Stimulated activated CD8-positive, alpha-beta memory T cell treated with anti-CD3 and anti-CD28 coated beads, Interleukin-7, amount 100 ng/mL, for 48 hours (primary cell): Measurements from ENCODE around the gene EME2.

ENCODE experiments used
- DNase-seq, 2 donors: peaks; one replicate each; pipeline ENCODE4 v3.0.0-alpha.2; 2020; ENCODE audit warnings: low read depth in 1 of 2; ENCODE audit errors: extremely low read depth in 1 of 2

The EME2 gene

GRCh38 chr16:1766231-1766630, 6.4 kb upstream of the EME2 start:
- DNase-seq, result no peak

GRCh38 chr16:1766701-1767100, 5.9 kb upstream of the EME2 start:
- no peak for DNase-seq

DNA sequence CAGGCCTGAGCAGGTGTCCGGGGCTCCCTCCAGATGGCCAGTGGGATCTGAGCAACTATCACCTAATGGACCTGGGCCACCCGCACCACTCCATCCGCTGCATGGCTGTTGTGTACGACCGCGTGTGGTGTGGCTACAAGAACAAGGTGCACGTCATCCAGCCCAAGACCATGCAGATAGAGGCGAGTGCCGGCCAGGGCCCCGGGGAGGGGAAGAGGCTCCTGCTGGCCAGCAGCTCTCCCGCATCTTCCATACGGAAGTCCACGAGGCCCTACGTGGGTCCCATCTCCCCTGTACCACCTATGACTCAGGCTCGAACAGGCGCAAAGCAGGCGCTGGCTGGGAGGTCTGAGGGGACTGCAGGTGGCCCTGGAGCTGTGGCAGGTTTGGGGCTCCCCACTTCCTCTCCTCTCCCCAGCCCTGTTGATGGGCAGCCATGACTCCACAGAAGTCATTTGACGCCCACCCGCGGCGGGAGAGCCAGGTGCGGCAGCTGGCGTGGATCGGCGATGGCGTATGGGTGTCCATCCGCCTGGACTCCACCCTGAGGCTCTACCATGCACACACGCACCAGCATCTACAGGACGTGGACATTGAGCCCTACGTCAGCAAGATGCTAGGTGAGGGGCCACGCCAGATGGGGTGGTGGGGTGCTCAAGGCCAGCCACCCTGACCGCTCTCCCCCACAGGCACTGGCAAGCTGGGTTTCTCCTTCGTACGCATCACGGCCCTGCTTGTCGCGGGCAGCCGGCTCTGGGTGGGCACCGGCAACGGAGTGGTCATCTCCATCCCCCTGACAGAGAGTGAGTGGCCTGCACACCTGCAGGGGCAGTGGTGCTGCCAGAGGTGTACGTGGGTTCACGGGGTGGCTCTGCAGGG, 5.3 kb upstream of the EME2 start:
- DNase-seq, result no peak

DNA sequence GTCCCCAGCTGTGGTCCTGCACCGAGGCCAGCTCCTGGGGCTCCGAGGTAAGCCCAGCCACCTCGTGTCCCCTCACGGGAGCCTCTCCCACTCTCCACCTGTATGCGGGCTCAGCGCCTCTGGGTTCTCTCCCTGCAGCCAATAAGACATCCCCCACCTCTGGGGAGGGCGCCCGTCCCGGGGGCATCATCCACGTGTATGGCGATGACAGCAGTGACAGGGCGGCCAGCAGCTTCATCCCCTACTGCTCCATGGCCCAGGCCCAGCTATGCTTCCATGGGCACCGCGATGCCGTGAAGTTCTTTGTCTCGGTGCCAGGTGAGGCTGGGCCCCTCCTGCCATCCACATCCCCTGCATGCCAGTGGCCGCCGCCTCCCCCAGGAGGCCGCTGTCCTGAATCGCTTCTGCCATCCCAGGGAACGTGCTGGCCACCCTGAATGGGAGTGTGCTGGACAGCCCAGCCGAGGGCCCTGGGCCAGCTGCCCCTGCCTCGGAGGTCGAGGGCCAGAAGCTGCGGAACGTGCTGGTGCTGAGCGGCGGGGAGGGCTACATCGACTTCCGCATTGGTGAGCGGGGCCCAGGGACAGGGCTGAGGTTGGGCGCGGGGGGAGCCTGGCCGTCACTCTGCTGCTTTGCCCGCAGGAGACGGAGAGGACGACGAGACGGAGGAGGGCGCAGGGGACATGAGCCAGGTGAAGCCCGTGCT, 4.4 kb upstream of the EME2 start:
- no peak for DNase-seq

GRCh38 chr16:1768767-1769401, 3.7 kb upstream of the EME2 start:
- no peak for DNase-seq

DNA sequence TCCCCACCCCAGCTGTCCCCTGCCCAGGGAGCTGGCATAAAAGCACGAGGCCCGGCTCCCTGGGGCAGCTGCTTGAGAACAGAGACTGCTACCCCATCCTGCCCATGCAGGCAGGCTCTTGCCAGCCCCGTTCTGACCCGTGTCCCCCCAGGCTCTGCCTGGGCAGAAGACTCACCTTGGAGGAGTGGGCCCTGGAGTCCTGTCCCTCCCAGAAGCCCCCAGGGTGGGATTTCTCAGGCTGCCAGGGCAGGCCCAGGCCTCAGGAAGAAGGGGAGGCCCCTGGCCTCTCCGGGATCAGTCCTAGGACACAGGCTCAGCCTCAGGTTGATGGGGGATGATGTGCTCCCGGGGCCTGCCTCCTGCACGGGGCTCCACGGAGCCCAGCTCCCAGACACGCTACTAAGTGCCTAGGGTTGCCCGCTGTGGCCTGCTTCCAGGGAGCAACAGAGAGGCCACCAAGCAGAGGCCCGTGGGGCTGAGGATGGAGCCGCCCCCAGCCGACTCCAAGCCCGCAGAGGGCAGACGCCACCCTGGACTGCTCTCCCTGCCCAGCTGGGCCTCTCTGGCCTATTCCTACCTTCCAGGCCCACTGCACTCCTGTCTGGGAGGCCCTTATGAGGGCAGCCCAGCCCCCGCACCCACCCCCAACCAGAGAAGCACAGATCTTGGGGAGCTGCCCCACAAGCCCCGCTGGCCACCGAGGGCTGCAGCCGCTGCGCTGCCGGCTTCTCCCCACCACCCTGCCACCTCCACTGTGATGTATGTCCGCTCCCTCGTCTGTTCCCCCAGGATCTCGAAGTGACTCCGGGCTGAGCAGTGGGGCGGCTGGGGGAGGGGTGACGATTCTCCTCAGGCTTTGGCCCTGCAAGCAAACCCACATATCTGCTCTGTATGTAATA, 3.0 kb upstream of the EME2 start:
- no peak for DNase-seq

GRCh38 chr16:1770328-1771187, 2.1 kb upstream of the EME2 start:
- no peak for DNase-seq

GRCh38 chr16:1771188-1771863, 1.3 kb upstream of the EME2 start, which contains the start of gene NME3:
TSS of gene NME3 (minus strand) at chr16:1771543. CDS start at chr16:1771534, 9 bp downstream.
- DNase-seq, result peak; percentile 59 to 61

- no peak for DNase-seq
These were observed 697 bp upstream of the EME2 start for GRCh38 chr16:1771864-1772361.

DNA sequence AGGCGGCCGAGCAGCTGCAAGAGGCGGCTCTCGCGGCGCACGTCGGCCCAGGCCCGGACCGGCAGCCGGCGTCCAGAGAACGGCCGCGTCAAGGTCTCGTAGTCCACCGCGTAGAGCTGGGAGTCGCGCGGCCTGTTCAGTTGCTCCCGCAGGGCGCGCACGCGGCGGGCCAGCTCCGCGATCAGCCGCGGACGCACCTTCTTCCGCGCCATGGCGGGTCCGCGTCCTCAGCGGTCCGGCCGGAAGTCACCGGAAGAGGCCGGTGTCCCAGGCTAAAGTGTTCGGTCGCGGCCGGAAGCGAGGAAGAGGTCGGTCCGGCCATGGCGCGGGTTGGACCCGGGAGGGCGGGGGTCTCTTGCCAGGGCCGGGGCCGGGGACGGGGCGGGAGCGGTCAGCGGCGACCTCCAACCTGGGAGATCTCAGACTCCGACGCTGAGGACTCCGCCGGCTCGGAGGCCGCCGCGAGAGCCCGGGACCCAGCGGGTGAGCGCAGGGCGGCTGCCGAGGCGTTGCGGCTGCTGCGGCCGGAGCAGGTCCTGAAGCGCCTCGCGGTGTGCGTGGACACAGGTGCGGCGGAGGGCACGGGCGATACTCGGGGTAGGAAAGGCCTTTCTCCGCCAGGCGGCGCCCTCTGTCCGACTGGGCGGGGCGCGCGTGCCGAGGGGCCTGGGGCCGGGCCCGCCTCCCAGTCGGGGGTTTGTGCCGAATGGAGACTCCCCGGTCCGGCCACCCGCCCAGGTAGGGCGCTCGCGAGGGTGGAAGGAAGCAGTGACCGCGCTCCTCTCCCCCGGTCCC, 495 bp downstream of the EME2 start, which contains the start of gene MRPS34:
MRPS34 (minus strand) TSS at position 227 of the 795 bp plus-strand sequence; CDS start at position 212, 15 bp downstream.
- DNase-seq, result peak; percentile 53 to 69

DNA sequence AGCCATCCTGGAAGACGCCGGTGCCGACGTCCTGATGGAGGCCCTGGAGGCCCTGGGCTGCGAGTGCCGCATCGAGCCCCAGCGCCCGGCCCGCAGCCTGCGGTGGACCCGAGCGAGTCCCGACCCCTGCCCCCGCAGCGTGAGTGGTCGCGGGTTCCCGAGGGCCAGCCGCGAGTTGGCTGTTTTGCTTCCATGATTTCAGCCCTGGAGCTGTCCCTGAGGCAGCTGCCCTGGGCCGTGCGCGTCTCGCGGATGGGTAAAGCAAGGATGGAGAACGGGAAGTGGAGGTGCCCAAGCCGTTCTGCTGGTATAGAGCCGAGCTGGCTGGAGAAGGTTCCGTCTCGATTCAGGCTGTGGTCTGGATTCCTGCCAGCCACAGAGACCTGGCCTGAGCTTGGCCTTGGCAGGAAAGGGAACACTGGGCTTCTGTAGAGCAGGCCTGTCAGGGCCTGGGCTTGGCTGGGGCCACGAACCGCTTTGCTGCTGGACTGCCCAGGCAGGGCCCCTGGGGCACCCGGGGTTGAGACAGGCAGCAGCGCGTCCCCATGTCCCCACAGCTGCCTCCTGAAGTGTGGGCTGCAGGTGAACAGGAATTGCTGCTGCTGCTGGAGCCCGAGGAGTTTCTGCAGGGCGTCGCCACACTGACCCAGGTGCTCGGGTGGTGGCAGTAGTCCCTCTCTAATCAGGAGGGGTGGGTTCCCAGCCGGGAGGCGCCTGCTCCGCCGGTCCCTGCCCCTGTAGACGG, 1.3 kb downstream of the EME2 start:
- no peak for DNase-seq

DNA sequence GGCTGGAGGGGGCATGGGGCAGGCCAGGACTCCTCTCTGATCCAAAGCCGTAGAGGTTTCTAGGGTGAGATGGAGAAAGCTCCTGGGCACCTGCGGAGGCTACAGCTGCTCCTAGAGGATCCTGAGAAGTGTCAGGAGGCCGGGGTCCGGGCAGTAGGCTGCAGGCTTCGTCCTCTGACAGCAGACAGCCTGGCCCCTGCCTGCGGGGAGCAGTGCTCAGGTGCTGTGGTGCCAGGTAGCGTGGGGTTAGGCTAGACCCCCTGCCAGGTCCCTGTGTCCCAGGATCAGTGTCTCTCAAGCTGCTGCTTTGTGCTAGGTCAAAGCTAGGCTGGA, 1.8 kb downstream of the EME2 start:
- no peak for DNase-seq

GRCh38 chr16:1775006-1775845, 2.6 kb downstream of the EME2 start:
- no peak for DNase-seq

DNA sequence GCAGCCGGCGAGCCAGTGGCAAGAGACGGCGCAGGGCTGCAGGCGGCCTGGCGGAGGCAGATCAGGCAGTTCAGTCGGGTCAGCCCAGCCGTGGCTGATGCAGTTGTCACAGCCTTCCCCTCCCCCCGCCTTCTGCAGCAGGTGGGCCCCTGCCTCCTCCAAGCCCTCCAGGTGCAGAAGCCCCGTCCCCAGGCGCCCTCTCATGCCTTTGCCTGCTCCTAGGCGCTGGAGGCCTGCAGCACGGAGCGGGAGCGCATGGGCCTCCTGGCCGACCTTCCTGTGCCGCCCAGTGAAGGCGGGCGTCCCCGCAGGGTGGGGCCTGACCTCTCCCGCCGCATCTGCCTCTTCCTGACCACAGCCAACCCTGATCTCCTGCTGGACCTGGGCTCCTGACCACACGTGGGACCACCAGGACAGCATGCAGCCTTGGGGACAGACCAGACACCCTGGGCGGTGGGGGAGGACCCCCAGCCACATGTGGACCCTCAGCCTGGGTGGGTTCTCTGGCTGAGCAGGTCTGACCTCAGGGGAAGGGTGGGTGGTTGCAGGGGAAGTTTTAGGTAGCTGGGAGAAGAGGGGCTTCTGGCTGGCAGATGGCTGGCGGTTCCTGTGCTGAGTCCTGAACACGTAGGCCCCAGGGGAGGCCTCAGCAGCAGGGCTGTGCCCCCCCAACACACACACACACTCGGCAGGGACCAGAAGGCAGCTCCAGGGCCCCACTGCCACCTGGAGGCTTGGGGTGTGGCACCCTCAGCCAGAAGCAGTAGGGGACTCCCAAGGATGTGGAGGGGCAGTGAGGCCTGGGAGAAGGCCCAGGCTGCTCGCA, 3.4 kb downstream of the EME2 start:
- no peak for DNase-seq

- DNase-seq, result no peak
These were observed 4.0 kb downstream of the EME2 start for GRCh38 chr16:1776672-1776955.

DNA sequence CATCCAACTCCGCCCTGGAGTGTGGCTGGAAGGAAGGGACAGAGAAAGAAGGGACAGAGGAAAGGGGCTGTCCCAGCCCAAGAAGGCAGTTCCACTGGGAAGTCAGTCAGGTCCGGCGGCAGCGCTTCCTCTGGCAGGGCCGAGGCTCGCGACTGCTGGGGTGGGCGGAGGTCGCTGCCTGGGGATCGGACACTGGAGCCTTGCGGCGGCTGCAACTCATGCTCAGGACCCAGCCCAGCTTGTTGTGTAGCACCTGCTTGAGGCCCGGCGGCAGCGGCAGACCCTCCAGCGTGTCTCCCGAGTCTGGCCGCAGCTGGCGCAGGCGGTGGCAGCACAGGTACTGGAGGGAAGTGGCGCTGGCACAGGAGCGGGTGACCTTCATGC, 4.4 kb downstream of the EME2 start:
- no peak for DNase-seq
